Smooth muscle cell (in vitro differentiated cells): Measurements from ENCODE around the gene ZNF207. TPM values are rescaled to one million over a fixed set of nuclear protein-coding genes. Genes with fewer than 3 reads are reported as not detected.
"Not testable (repeated sequence)": the region's sequence is repeated elsewhere in the genome, so short reads cannot be mapped to it uniquely, and the experiment has no call there.

Source experiments
- DNase-seq: peaks from one replicate; lab custom pipeline; 2025; ENCODE audit not compliant: unreplicated experiment; lab: John Stamatoyannopoulos, UW
- H2AFZ ChIP-seq: fragments of 200-600 bp; sonication (generic); 2 replicates; pipeline ENCODE4 v1.6.0; 2016; ENCODE audit warnings: antibody characterized with exemption, low read depth, mild to moderate bottlenecking
- H3F3A ChIP-seq: fragments of 200-600 bp; sonication (generic); 2 replicates; pipeline ENCODE4 v1.6.0; 2017; ENCODE audit warnings: antibody characterized with exemption, low read depth
- H3K27ac ChIP-seq: fragments of 200-600 bp; sonication (generic); 2 replicates; pipeline ENCODE4 v1.5.1; 2016; ENCODE audit warnings: low read depth, mild to moderate bottlenecking
- H3K27me3 ChIP-seq: fragments of 200-600 bp; sonication (generic); 2 replicates; pipeline ENCODE4 v1.6.1; 2016; ENCODE audit warnings: low read depth, mild to moderate bottlenecking
- H3K36me3 ChIP-seq: fragments of 200-600 bp; sonication (generic); 2 replicates; pipeline ENCODE4 v1.5.1; 2016; ENCODE audit warnings: low read depth
- H3K4me1 ChIP-seq: fragments of 200-600 bp; sonication (generic); 2 replicates; pipeline ENCODE4 v1.5.1; 2016; ENCODE audit warnings: low read depth
- H3K4me2 ChIP-seq: fragments of 200-600 bp; sonication (generic); 2 replicates; pipeline ENCODE4 v1.6.0; 2016; ENCODE audit warnings: mild to moderate bottlenecking
- H3K4me3 ChIP-seq: fragments of 200-600 bp; sonication (generic); 2 replicates; pipeline ENCODE4 v1.5.1; 2016; ENCODE audit warnings: mild to moderate bottlenecking
- H3K79me2 ChIP-seq: fragments of 200-600 bp; sonication (generic); 2 replicates; pipeline ENCODE4 v1.6.0; 2016; ENCODE audit warnings: low read depth, mild to moderate bottlenecking
- H3K9ac ChIP-seq: fragments of 200-600 bp; sonication (generic); 2 replicates; pipeline ENCODE4 v1.6.0; 2016; ENCODE audit warnings: low read depth
- H3K9me3 ChIP-seq: fragments of 200-600 bp; sonication (generic); replicated peaks from 2 replicates; pipeline ENCODE4 v1.5.1; 2016; ENCODE audit warnings: low read depth
- H4K20me1 ChIP-seq: fragments of 200-600 bp; sonication (generic); 2 replicates; pipeline ENCODE4 v1.6.0; 2016; ENCODE audit warnings: low read depth
- CTCF ChIP-seq: fragments of 200-600 bp; sonication (generic); IDR thresholded peaks from 2 replicates; pipeline ENCODE4 v1.5.1; 2017; ENCODE audit warnings: borderline replicate concordance, mild to moderate bottlenecking, antibody characterized with exemption; ENCODE audit not compliant: insufficient read depth, poor library complexity, severe bottlenecking
- WGBS: methylation state at CpG from one replicate; pipeline ENCODE4 v1.1.7; 2016; ENCODE audit warnings: low lambda C conversion rate; 5-methylcytosine and 5-hydroxymethylcytosine counted together
- polyA plus RNA-seq: library from polyadenylated mRNA; unstranded; fragments of >200 nt; fragmentation: Nextera tagmentation; extraction: Ambion mirVana; gene quantifications from 2 replicates; pipeline ENCODE4 v1.2.1, GENCODE V29; 2016
- total RNA-seq: library from RNA; depleted of rRNA; stranded (reverse); fragments of >200 nt; gene quantifications from 2 replicates; pipeline ENCODE4 v1.2.3, GENCODE V29; 2014

ZNF207 gene
- total and polyA plus RNA-seq, 2 experiments from 2014 or later: 84.3 to 196 TPM

GRCh38 chr17:32349503-32349853 is 479 bp upstream of the ZNF207 start:
- Histone ChIP-seq H3K9ac (peak overlapping the region; percentile 100), H3K9me3 (no peaks in the 10 kb centered on the region), H3K27ac (peak overlapping the region; percentile 100), H3K36me3 (no peaks in the 10 kb centered on the region), H3K79me2 (peaks cover 45% of the 10 kb centered on the region), H3K4me3 (peak overlapping the region; percentile 96), H3K27me3 (no peaks in the 10 kb centered on the region), H3F3A (no peaks in the 10 kb centered on the region), H3K4me2 (peak overlapping the region; percentile 98), H3K4me1 (peaks cover 25% of the 10 kb centered on the region), H4K20me1 (peaks cover 40% of the 10 kb centered on the region), H2AFZ (peak overlapping the region; percentile 96)
- DNase-seq: no peak
- WGBS: 32% methylated on average over 15 of the region's 15 CpGs
- no peak for TF ChIP-seq CTCF

GRCh38 chr17:32350666-32351418 is 885 bp downstream of the ZNF207 start:
- H3K9me3 ChIP-seq: no peaks in the 10 kb centered on the region
- WGBS: 1% methylated on average over 19 of the region's 20 CpGs
- H4K20me1 ChIP-seq: peaks cover 54% of the 10 kb centered on the region
- peak overlapping the region; percentile 100 for H3K27ac ChIP-seq
- DNase-seq: no peak
- peak overlapping the region; percentile 100 for H3K9ac ChIP-seq
- H3K36me3 ChIP-seq: no peaks in the 10 kb centered on the region
- H3K4me3 ChIP-seq: peak overlapping the region; percentile 96
- H3K27me3 ChIP-seq: no peaks in the 10 kb centered on the region
- H3K4me1 ChIP-seq: peaks cover 25% of the 10 kb centered on the region
- H3K4me2 ChIP-seq: peak overlapping the region; percentile 98
- no peak for TF ChIP-seq CTCF
- H2AFZ ChIP-seq: no peak overlapping the region
- H3F3A ChIP-seq: peaks cover 11% of the 10 kb centered on the region
- H3K79me2 ChIP-seq: peaks cover 58% of the 10 kb centered on the region

GRCh38 chr17:32352734-32353133 is 2.8 kb downstream of the ZNF207 start:
- not testable (repeated sequence) for DNase-seq, H2AFZ ChIP-seq, H3K36me3 ChIP-seq, H3K27ac ChIP-seq, H3K27me3 ChIP-seq, H3K9ac ChIP-seq, H3K9me3 ChIP-seq
- Histone ChIP-seq H3K4me3 (peak overlapping the region; percentile 96), H4K20me1 (peaks cover 73% of the 10 kb centered on the region), H3F3A (peaks cover 11% of the 10 kb centered on the region), H3K4me2 (peak overlapping the region; percentile 98), H3K79me2 (peaks cover 77% of the 10 kb centered on the region), H3K4me1 (peaks cover 25% of the 10 kb centered on the region)
- WGBS: 88% methylated on average over 9 of the region's 9 CpGs

DNA sequence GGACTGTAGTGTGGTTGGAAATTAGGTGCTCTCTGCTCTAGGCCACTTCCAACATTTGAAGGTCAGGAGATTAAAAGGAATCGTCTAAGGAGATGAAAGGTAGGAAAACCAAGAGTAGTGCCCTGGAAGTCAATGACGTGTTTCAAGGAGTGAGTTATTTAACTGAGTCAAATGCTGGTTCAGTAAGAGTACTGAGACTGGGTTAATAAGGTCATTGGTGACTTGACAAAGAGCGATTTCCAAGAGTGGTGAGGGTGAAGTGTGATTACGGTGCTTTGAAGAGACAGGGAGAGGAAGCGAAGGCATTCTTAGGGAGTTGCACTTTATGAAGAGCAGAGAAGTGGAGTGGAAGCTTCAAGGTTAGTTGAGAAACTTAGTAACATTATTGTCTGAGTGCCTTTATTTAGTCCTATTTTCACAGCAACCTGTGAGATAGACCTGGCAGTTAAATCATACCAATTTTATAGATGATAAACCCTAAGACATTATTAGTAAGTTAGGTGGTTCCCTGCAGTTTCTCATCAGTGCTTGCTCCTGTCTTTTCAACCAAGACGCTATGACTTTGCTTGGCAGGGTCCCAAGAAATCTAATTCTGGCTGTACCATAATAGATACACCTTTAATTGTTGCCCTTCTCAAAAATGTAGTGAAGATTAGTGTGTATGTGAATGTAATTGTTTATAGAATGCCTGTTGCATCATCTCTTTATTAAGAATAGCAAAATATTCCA is 5.9 kb downstream of the ZNF207 start:
- no peak overlapping the region for H3K9ac ChIP-seq
- no peak for DNase-seq
- peak overlapping the region; percentile 37 for H3K27ac ChIP-seq
- no peak overlapping the region for H3K4me3 ChIP-seq
- H3K79me2 ChIP-seq: peaks cover 100% of the 10 kb centered on the region
- H3K36me3 ChIP-seq: peaks cover 5% of the 10 kb centered on the region
- no peaks in the 10 kb centered on the region for H3K9me3 ChIP-seq
- no peak for TF ChIP-seq CTCF
- 88% methylated on average over 6 of the region's 6 CpGs for WGBS
- no peaks in the 10 kb centered on the region for H3K27me3 ChIP-seq
- peaks cover 11% of the 10 kb centered on the region for H3F3A ChIP-seq
- H3K4me1 ChIP-seq: peaks cover 20% of the 10 kb centered on the region
- H2AFZ ChIP-seq: no peak overlapping the region
- peaks cover 100% of the 10 kb centered on the region for H4K20me1 ChIP-seq
- H3K4me2 ChIP-seq: peak overlapping the region; percentile 56
